RWPE2 (cell line): ENCODE results near the gene PIP5K1B.

ENCODE experiments used
- ATAC-seq: fragments of 200-7000 bp; cut with Tn5 transposase; 3 replicates; pipeline ENCODE4 v1.9.1; 2021; ENCODE audit warnings: low read depth
- DNase-seq: peaks from one replicate; pipeline ENCODE4 v3.0.0-alpha.2; 2020; ENCODE audit warnings: low spot score
- H3K27ac ChIP-seq: fragments of 450-650 bp; 2 replicates; pipeline ENCODE4 v1.5.1; 2017; ENCODE audit warnings: mild to moderate bottlenecking; ENCODE audit not compliant: poor library complexity, severe bottlenecking
- H3K27me3 ChIP-seq: fragments of 250-450 bp; sonication (Bioruptor Pico); 2 replicates; pipeline ENCODE4 v1.5.1; 2021; ENCODE audit warnings: mild to moderate bottlenecking, moderate library complexity; ENCODE audit not compliant: insufficient read depth, poor library complexity, severe bottlenecking
- H3K36me3 ChIP-seq: fragments of 250-450 bp; sonication (Bioruptor Pico); 2 replicates; pipeline ENCODE4 v1.5.1; 2020; ENCODE audit warnings: low read depth, mild to moderate bottlenecking, moderate library complexity
- H3K4me1 ChIP-seq: fragments of 250-450 bp; sonication (Bioruptor Pico); 2 replicates; pipeline ENCODE4 v1.5.1; 2021; ENCODE audit warnings: mild to moderate bottlenecking, moderate library complexity; ENCODE audit not compliant: insufficient read depth, poor library complexity, severe bottlenecking
- H3K4me3 ChIP-seq: fragments of 250-450 bp; sonication (Bioruptor Pico); 2 replicates; pipeline ENCODE4 v1.5.1; 2021; ENCODE audit warnings: mild to moderate bottlenecking, moderate library complexity; ENCODE audit not compliant: severe bottlenecking
- H3K9me3 ChIP-seq: fragments of 250-450 bp; sonication (Bioruptor Pico); 2 replicates; pipeline ENCODE4 v1.5.1; 2021; ENCODE audit warnings: mild to moderate bottlenecking, moderate library complexity; ENCODE audit not compliant: severe bottlenecking
- TF ChIP-seq, protein P1 (sequence below): fragments of 450-650 bp; IDR thresholded peaks from one replicate; pipeline ENCODE4 v1.5.1; 2017; ENCODE audit warnings: mild to moderate bottlenecking, moderate library complexity; ENCODE audit not compliant: poor library complexity, severe bottlenecking

The PIP5K1B gene

DNA sequence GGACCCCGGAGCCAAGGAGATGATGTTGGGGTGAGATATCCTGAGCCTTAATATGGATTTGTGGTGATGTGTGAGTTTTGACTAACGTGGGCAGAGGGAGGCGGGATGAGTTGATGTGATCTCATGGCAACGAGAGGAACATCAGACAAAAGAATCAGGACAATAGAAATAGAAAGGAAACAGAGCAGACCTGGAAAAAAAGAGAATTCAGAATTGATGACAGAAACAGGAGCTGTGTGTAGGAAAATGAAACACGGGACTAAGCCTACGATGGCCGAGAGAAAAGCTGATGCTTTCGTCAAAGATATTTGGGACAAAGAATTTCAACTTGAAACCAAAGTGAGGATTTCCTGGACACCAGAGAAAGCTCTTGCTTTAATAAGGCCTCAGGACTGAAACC lies 298.0 kb downstream of the PIP5K1B start:
- TF ChIP-seq, protein P1, sequence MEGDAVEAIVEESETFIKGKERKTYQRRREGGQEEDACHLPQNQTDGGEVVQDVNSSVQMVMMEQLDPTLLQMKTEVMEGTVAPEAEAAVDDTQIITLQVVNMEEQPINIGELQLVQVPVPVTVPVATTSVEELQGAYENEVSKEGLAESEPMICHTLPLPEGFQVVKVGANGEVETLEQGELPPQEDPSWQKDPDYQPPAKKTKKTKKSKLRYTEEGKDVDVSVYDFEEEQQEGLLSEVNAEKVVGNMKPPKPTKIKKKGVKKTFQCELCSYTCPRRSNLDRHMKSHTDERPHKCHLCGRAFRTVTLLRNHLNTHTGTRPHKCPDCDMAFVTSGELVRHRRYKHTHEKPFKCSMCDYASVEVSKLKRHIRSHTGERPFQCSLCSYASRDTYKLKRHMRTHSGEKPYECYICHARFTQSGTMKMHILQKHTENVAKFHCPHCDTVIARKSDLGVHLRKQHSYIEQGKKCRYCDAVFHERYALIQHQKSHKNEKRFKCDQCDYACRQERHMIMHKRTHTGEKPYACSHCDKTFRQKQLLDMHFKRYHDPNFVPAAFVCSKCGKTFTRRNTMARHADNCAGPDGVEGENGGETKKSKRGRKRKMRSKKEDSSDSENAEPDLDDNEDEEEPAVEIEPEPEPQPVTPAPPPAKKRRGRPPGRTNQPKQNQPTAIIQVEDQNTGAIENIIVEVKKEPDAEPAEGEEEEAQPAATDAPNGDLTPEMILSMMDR: no peak
- DNase-seq (no peak), ATAC-seq (no peak)
- Histone ChIP-seq H3K4me1 (no peaks in the 10 kb centered on the region), H3K36me3 (no peaks in the 10 kb centered on the region), H3K27ac (no peak overlapping the region), H3K27me3 (peaks cover 8% of the 10 kb centered on the region), H3K9me3 (no peaks in the 10 kb centered on the region), H3K4me3 (no peak overlapping the region)

GRCh38 chr9:69004836-69005235 lies 299.8 kb downstream of the PIP5K1B start:
- H3K27me3 ChIP-seq: peaks cover 8% of the 10 kb centered on the region
- ATAC-seq (no peak; the same call in 2 of the 3 replicates), DNase-seq (no peak)
- H3K4me1 ChIP-seq: no peaks in the 10 kb centered on the region
- no peaks in the 10 kb centered on the region for H3K36me3 ChIP-seq
- H3K27ac ChIP-seq: no peak overlapping the region
- TF ChIP-seq, protein P1: no peak
- H3K9me3 ChIP-seq: no peaks in the 10 kb centered on the region
- H3K4me3 ChIP-seq: no peak overlapping the region

DNA sequence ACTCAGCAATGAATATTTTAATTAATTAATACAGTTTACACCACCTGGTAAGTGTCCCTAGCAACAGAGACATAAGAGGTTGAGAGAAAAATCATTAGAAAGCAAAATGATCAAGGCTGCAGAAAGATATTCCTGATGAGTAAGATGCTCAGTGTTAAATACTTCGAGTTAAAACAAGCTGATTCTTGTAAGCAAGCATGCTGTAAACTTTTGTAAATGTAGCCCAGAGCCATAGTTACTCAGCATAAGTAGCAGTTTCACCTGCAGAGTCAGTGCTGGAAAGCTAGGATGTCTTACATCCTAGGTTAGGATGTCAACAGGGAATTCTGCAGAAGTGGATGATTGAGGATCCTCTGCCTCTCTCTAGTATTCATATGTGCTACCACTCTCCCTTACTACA lies 304.7 kb downstream of the PIP5K1B start:
- no peaks in the 10 kb centered on the region for H3K27me3 ChIP-seq
- DNase-seq (no peak), ATAC-seq (peak; percentile 56; the same call in 1 of the 3 replicates)
- TF ChIP-seq, protein P1: no peak
- H3K4me3 ChIP-seq: no peak overlapping the region
- no peaks in the 10 kb centered on the region for H3K4me1 ChIP-seq
- no peaks in the 10 kb centered on the region for H3K36me3 ChIP-seq
- H3K27ac ChIP-seq: no peak overlapping the region
- H3K9me3 ChIP-seq: no peaks in the 10 kb centered on the region

GRCh38 chr9:69012696-69013381 lies 307.8 kb downstream of the PIP5K1B start:
- ATAC-seq (no peak), DNase-seq (no peak)
- H3K36me3 ChIP-seq: no peaks in the 10 kb centered on the region
- H3K27ac ChIP-seq: no peak overlapping the region
- no peaks in the 10 kb centered on the region for H3K9me3 ChIP-seq
- H3K4me3 ChIP-seq: no peak overlapping the region
- no peaks in the 10 kb centered on the region for H3K27me3 ChIP-seq
- TF ChIP-seq, protein P1: no peak
- no peaks in the 10 kb centered on the region for H3K4me1 ChIP-seq

DNA sequence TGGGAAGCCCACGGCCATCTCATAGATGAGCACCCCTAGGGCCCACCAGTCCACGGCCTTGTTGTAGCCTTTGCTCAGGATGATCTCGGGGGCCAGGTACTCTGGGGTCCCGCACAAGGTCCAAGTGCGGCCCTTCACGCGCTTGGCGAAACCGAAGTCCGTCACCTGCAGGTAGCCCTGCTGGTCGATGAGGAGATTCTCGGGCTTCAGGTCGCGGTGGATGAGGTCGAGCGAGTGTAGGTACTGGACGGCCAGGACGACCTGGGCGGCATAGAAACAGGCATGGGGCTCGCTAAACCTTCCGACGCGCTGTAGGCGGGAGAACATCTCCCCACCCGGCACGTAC lies 308.3 kb downstream of the PIP5K1B start:
- no peaks in the 10 kb centered on the region for H3K27me3 ChIP-seq
- TF ChIP-seq, protein P1: no peak
- H3K36me3 ChIP-seq: no peaks in the 10 kb centered on the region
- no peak overlapping the region for H3K27ac ChIP-seq
- ATAC-seq (no peak), DNase-seq (no peak)
- H3K4me1 ChIP-seq: no peaks in the 10 kb centered on the region
- no peaks in the 10 kb centered on the region for H3K9me3 ChIP-seq
- no peak overlapping the region for H3K4me3 ChIP-seq
